Heart left ventricle (tissue), 16 donors: ENCODE data around the gene FBXL19. TPM values are rescaled to one million over a fixed set of nuclear protein-coding genes. Genes with fewer than 3 reads are reported as not detected.

Experiments
- ATAC-seq, 4 donors: fragments of 200-7000 bp; cut with Tn5 transposase; one replicate each; pipeline ENCODE4 v1.9.1; 2020 to 2022; ENCODE audit warnings: moderate library complexity in 4 of 4, mild to moderate bottlenecking in 3 of 4, moderate number of reproducible peaks in 1 of 4
- DNase-seq, 5 donors: peaks; one replicate each; pipeline ENCODE4 v3.0.0-alpha.2; 2020
- H3K27ac ChIP-seq, 12 donors: fragments of 200-600 bp; sonication (generic) in 4 of 12; one replicate each; pipeline versions ENCODE4 v1.5.0 to v1.8.0; 2016 to 2022; ENCODE audit warnings: mild to moderate bottlenecking in 2 of 12
- H3K27me3 ChIP-seq, 9 donors: fragments of 200-600 bp; sonication (generic) in 2 of 9; one replicate each; pipeline versions ENCODE4 v1.5.1 to v1.8.0; 2016 to 2022; ENCODE audit warnings: mild to moderate bottlenecking in 3 of 9
- H3K36me3 ChIP-seq, 9 donors: fragments of 200-600 bp; sonication (generic) in 2 of 9; one replicate each; pipeline versions ENCODE4 v1.5.0 to v1.8.0; 2018 to 2022; ENCODE audit warnings: mild to moderate bottlenecking in 2 of 9
- H3K4me1 ChIP-seq, 12 donors: fragments of 200-600 bp; sonication (generic) in 4 of 12; one replicate each; pipeline versions ENCODE4 v1.5.0 to v1.8.0; 2016 to 2022; ENCODE audit warnings: mild to moderate bottlenecking in 3 of 12
- H3K4me3 ChIP-seq, 12 donors: fragments of 200-600 bp; sonication (generic) in 4 of 12; one replicate each; pipeline versions ENCODE4 v1.5.0 to v1.8.0; 2017 to 2022; ENCODE audit warnings: mild to moderate bottlenecking in 9 of 12, moderate library complexity in 4 of 12
- H3K9me3 ChIP-seq, 12 donors: fragments of 200-600 bp; sonication (generic) in 4 of 12; one replicate each; pipeline versions ENCODE4 v1.5.0 to v1.8.0; 2016 to 2022; ENCODE audit warnings: mild to moderate bottlenecking in 1 of 12
- POLR2A ChIP-seq, 2 donors: fragments of 450-650 bp; IDR thresholded peaks; one replicate each; pipeline ENCODE4 v1.6.1; 2017; ENCODE audit warnings: antibody characterized with exemption in 2 of 2, mild to moderate bottlenecking in 2 of 2, moderate library complexity in 2 of 2
- WGBS, 4 donors: extraction: QIAGEN DNeasy Blood & Tissue Kit in 2 of 4; methylation state at CpG; one replicate each; pipeline versions ENCODE4 v1.1.5 to v1.1.7; 2013 to 2018; 5-methylcytosine and 5-hydroxymethylcytosine counted together
- intact Hi-C, 10 donors: fragments of 100-400 bp; cut with DNase I; formaldehyde crosslinking; loops; one replicate each; pipeline versions ENCODE4 v1.11.1 to v1.14.2; 2022
- polyA plus RNA-seq, 2 donors: library from polyadenylated mRNA; stranded (reverse); fragments of 200-250 nt; gene quantifications; one replicate each; pipeline ENCODE4 v1.2.3, GENCODE V29; 2013
- total RNA-seq, 9 donors: library from RNA; depleted of rRNA in 2 of 9; stranded (reverse); fragments of >200 nt in 2 of 9; fragmentation: NEBNext Ultra II Directional in 3 of 9; extraction: Animal tissue kit (Norgen Biotek cat#: 25700) in 3 of 9; gene quantifications; one replicate each; pipeline versions ENCODE4 v1.1.0 to v1.2.4, GENCODE V29; 2016 to 2023
- TF ChIP-seq, protein P1 (sequence below), 12 donors: fragments of 200-600 bp; sonication (generic) in 4 of 12; IDR thresholded peaks; one replicate each; pipeline versions ENCODE4 v1.5.0 to v1.8.0; 2018 to 2022; ENCODE audit warnings: antibody characterized with exemption in 12 of 12, mild to moderate bottlenecking in 5 of 12
- donor health status: ischemic (EF 13 %, LVEDD 7.1; RV severe dilation, severe dysfunction).
- donor health status: healthy with polysubstance abuse.
- donor health status: DM: no; HTN: yes; CAD: no.
- donor health status: DM: no; HTN: no; CAD: no.
- donor health status: ischemic (EF 25% LVEDD 6.9; RV normal size, moderate dysfunction).
- donor health status: ischemic (EF 25% LVEDD 5.7; RV mildly dilated, moderate dysfunction).
- donor health status: healthy.
- donor health status: DM: yes; HTN: yes; CAD: no.
- donor health status: ischemic (EF 35%, LVEDD 5.7; RV mildly dilated, moderate dysfunction).
- donor health status: nonischemic (EF 11% LVEDD 7.7; RV severe dilation, severe dysfunction).
- donor health status: DM: yes; HTN: yes; CAD: no.
- donor health status: PGD.
- donor health status: ischemic (EF 29% LVEDD 5.4; RV normal size, mild dysfunction).
- donor health status: nonischemic (EF 23%, LVEDD 6.1; RV moderate dilation, normal function).

FBXL19 gene
- total and polyA plus RNA-seq, 11 donors: 4.5 to 15.5 (median 7.9) TPM

GRCh38 chr16:30953511-30954124 lies 30.2 kb downstream of the FBXL19 start:
- intact Hi-C loops: loop anchor here in 4 of 10 donors (10.0 kb wide), 5 partner anchors 59 to 911 kb away; partner anchors contain the start of genes ARMC5 (in 1 of the 4), BCL7C (in 1 of the 4), CTF1 (in 1 of the 4) and ZNF646 (in 1 of the 4)
- Histone ChIP-seq H3K4me3 (no peak overlapping the region), H3K4me1 (peaks cover 5 to 54% (median 39%) of the 10 kb centered on the region in 12 donors), H3K9me3 (no peaks in the 10 kb centered on the region), H3K27ac (peak overlapping the region in 4 of 12 donors; percentile 32 to 53 (median 43)), H3K36me3 (peaks cover 0 to 9% (median 3%) of the 10 kb centered on the region in 9 donors), H3K27me3 (no peaks in the 10 kb centered on the region)
- WGBS, 4 donors: 22 to 44% (median 36%) methylated on average over 1 to 15 of the region's 15 CpGs
- DNase-seq: peak in 4 of 5 donors; percentile 54 to 77 (median 70)
- ATAC-seq: no peak
- TF ChIP-seq, protein P1, sequence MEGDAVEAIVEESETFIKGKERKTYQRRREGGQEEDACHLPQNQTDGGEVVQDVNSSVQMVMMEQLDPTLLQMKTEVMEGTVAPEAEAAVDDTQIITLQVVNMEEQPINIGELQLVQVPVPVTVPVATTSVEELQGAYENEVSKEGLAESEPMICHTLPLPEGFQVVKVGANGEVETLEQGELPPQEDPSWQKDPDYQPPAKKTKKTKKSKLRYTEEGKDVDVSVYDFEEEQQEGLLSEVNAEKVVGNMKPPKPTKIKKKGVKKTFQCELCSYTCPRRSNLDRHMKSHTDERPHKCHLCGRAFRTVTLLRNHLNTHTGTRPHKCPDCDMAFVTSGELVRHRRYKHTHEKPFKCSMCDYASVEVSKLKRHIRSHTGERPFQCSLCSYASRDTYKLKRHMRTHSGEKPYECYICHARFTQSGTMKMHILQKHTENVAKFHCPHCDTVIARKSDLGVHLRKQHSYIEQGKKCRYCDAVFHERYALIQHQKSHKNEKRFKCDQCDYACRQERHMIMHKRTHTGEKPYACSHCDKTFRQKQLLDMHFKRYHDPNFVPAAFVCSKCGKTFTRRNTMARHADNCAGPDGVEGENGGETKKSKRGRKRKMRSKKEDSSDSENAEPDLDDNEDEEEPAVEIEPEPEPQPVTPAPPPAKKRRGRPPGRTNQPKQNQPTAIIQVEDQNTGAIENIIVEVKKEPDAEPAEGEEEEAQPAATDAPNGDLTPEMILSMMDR (IDR thresholded peaks at IDR 0.05): peak; percentile 39 to 77 (median 60)
- no peak for TF ChIP-seq POLR2A (IDR thresholded peaks at IDR 0.05)

DNA sequence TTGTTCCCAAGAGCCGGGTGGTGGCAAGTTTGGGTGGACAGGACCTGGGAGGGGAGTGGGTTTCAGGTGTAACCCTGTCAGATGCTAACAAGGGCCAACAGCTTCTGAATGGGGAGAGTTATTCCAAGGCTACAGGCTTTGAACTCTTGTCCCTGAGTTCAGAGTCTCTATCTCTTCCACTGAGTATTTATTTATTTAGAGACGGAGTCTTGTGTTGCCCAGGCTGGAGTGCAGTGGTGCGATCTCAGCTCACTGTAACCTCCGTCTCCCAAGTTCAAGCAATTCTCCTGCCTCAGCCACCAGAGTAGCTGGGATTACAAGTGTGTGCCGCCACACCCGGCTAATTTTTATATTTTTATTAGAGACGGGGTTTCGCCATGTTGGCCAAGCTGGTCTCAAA lies 31.6 kb downstream of the FBXL19 start:
- intact Hi-C loops: loop anchor here in 4 of 10 donors (5.0 to 10.0 kb wide), 6 partner anchors 60 to 910 kb away; partner anchors contain the start of genes ARMC5 (in 1 of the 4), BCL7C (in 1 of the 4), CTF1 (in 1 of the 4) and ZNF646 (in 1 of the 4)
- Histone ChIP-seq H3K4me3 (no peak overlapping the region), H3K27me3 (no peaks in the 10 kb centered on the region), H3K9me3 (no peaks in the 10 kb centered on the region), H3K36me3 (peaks cover 0 to 19% (median 16%) of the 10 kb centered on the region in 9 donors), H3K27ac (no peak overlapping the region), H3K4me1 (peaks cover 5 to 59% (median 44%) of the 10 kb centered on the region in 12 donors)
- 84 to 87% (median 86%) methylated on average over 8 of the region's 8 CpGs for WGBS, 4 donors
- DNase-seq (no peak), ATAC-seq (no peak)
- TF ChIP-seq, protein P1 (IDR thresholded peaks at IDR 0.05): no peak
- no peak for TF ChIP-seq POLR2A (IDR thresholded peaks at IDR 0.05)

DNA sequence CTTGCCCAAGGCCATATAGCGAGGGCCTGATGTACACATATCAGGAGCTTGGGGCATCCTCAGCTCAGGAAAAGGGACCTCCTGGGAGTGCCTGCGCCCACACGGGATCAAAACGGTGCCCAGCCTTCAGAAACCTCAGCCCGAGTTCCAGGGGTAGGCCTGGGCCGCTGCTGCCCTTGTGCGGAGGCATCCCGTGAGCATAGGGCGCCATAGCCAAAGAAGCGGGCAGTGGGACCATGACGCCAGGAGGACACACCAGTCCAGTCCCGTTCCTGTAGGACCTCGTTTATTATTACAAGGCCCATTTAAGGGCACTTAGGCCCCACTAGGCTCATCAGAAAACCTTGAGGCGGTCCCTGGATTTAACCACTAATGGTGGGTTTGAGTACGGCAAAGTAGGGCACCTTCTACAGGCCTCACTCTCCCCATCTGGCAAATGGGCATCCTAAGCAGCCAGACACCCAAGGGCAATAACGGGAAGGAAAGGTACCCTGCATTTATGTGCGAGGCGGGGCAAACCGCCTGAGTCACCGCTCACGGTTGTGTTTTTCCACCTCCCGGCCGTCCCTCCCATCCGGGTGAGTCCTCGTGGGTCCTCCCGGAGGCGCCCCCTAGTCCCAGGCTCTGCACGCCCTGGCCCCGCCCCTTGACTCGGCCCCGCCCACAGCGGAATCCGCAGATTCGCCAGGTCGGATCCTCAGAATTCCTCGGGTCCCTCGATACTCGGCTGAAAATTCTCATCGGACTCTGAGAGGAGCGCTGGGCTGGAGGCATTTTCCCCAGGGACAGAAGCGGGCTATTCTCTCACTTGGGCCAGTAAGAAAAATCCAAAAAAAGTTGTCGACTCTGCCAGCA lies 33.5 kb downstream of the FBXL19 start:
- H3K4me1 ChIP-seq: peaks cover 0 to 41% (median 25%) of the 10 kb centered on the region in 12 donors
- peak; percentile 76 to 88 (median 84) for ATAC-seq
- WGBS, 4 donors: 13 to 35% (median 27%) methylated on average over 25 to 42 of the region's 42 CpGs

More for the DNA sequence above, 33.5 kb downstream of the FBXL19 start:
- Histone ChIP-seq H3K27ac (peak overlapping the region; percentile 86 to 99 (median 98)), H3K27me3 (no peaks in the 10 kb centered on the region), H3K36me3 (peaks cover 6 to 37% (median 32%) of the 10 kb centered on the region in 9 donors), H3K4me3 (peak overlapping the region; percentile 37 to 93 (median 82)), H3K9me3 (no peaks in the 10 kb centered on the region)
- intact Hi-C loops: loop anchor here in 5 of 10 donors (2.0 to 10.0 kb wide), 7 partner anchors 62 to 908 kb away; partner anchors contain the start of genes ARMC5 (in 1 of the 5), BCL7C (in 1 of the 5), CTF1 (in 1 of the 5) and STX4 (in 1 of the 5)
- peak; percentile 88 to 92 (median 90) for DNase-seq
- TF ChIP-seq POLR2A (IDR thresholded peaks at IDR 0.05): no peak
- TF ChIP-seq, protein P1 (IDR thresholded peaks at IDR 0.05): peak in 7 of 12 donors; percentile 3 to 55 (median 27)
